ENCODE measurements around the gene MFAP4. TPM values are rescaled to one million over a fixed set of nuclear protein-coding genes. Genes with fewer than 3 reads are reported as not detected.
A peak's percentile ranks its signal among the peaks of the same experiment; 100 is the strongest.

Gene MFAP4
- total RNA-seq, 1 donor from 2014 or later: 179 TPM

DNA sequence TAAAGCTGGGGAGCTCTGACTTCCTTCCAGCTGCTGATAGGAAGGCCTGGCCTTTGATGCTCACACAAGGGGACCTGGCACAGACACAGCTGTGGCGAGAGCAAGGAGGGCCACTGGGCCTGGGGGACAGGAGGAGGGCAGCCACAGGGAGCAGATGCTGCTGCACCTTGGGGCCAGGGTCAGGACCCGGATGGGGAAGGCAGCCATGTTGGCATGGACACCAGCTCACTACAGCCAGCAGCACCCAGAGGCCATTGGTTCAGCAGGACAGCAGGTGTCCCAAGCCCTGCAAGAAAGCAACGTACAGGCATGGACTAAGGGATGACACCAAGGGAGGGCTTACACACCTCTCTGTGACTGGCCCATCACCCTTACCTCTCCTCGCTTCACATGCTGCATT, 16.0 kb upstream of the MFAP4 start:
- ATAC-seq: no peak
- Histone ChIP-seq H3K27me3 (ENCODE audit: low read depth) (no peaks in the 10 kb centered on the region), H3K9me3 (no peaks in the 10 kb centered on the region), H3K27ac (no peak overlapping the region), H3K4me3 (no peak overlapping the region), H3K4me1 (peaks cover 31% of the 10 kb centered on the region), H3K36me3 (no peaks in the 10 kb centered on the region)
- intact Hi-C loops (cut with DNase I): no loop called here
- DNase-seq: no peak
- TF ChIP-seq, protein P1, sequence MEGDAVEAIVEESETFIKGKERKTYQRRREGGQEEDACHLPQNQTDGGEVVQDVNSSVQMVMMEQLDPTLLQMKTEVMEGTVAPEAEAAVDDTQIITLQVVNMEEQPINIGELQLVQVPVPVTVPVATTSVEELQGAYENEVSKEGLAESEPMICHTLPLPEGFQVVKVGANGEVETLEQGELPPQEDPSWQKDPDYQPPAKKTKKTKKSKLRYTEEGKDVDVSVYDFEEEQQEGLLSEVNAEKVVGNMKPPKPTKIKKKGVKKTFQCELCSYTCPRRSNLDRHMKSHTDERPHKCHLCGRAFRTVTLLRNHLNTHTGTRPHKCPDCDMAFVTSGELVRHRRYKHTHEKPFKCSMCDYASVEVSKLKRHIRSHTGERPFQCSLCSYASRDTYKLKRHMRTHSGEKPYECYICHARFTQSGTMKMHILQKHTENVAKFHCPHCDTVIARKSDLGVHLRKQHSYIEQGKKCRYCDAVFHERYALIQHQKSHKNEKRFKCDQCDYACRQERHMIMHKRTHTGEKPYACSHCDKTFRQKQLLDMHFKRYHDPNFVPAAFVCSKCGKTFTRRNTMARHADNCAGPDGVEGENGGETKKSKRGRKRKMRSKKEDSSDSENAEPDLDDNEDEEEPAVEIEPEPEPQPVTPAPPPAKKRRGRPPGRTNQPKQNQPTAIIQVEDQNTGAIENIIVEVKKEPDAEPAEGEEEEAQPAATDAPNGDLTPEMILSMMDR (IDR thresholded peaks at IDR 0.05): no peak

DNA sequence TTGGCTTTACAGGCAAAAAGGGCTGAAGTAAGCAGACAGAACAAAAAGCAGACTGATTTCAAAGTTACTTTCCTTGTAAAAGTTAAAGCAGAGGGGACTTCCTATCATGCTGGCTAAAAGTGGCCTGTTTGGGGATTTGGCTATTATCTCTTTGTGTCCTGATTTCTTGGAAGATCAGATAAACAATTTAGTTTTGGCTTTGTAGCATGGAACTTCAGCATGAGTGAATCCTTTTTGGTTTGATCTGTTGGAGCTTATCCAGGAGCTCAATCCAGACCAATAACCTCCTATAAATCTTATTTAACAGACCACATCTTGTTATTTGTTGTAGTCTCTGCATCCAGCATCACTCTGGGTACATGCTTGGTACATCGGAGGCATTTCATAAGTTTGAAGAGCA, 15.2 kb upstream of the MFAP4 start:
- Histone ChIP-seq H3K27ac (peak overlapping the region; percentile 25), H3K27me3 (ENCODE audit: low read depth) (no peaks in the 10 kb centered on the region), H3K36me3 (no peaks in the 10 kb centered on the region), H3K4me1 (peaks cover 38% of the 10 kb centered on the region), H3K4me3 (no peak overlapping the region), H3K9me3 (no peaks in the 10 kb centered on the region)
- TF ChIP-seq, protein P1 (IDR thresholded peaks at IDR 0.05): no peak
- intact Hi-C loops (cut with DNase I): no loop called here
- ATAC-seq (no peak), DNase-seq (no peak)

- Histone ChIP-seq H3K36me3 (no peaks in the 10 kb centered on the region), H3K4me1 (peaks cover 38% of the 10 kb centered on the region), H3K4me3 (no peak overlapping the region), H3K27ac (peak overlapping the region; percentile 25), H3K9me3 (no peaks in the 10 kb centered on the region), H3K27me3 (ENCODE audit: low read depth) (no peaks in the 10 kb centered on the region)
- TF ChIP-seq, protein P1 (IDR thresholded peaks at IDR 0.05): no peak
- intact Hi-C loops (cut with DNase I): no loop called here
- no peak for DNase-seq
- ATAC-seq: no peak
Measured at GRCh38 chr17:19401321-19402010, 14.5 kb upstream of the MFAP4 start.

- H3K9me3 ChIP-seq: no peaks in the 10 kb centered on the region
- peaks cover 38% of the 10 kb centered on the region for H3K4me1 ChIP-seq
- no peaks in the 10 kb centered on the region for H3K27me3 ChIP-seq (ENCODE audit: low read depth)
- TF ChIP-seq, protein P1 (IDR thresholded peaks at IDR 0.05): no peak
- no peak for ATAC-seq
- DNase-seq: no peak
- intact Hi-C loops (cut with DNase I): no loop called here
- H3K27ac ChIP-seq: peak overlapping the region; percentile 27
- no peak overlapping the region for H3K4me3 ChIP-seq
- no peaks in the 10 kb centered on the region for H3K36me3 ChIP-seq
Measured at GRCh38 chr17:19399750-19400450, 12.9 kb upstream of the MFAP4 start.

GRCh38 chr17:19398301-19399181, 11.6 kb upstream of the MFAP4 start:
- H3K27me3 ChIP-seq (ENCODE audit: low read depth): no peaks in the 10 kb centered on the region
- H3K36me3 ChIP-seq: no peaks in the 10 kb centered on the region
- H3K4me1 ChIP-seq: peaks cover 38% of the 10 kb centered on the region
- intact Hi-C loops (cut with DNase I): no loop called here
- H3K9me3 ChIP-seq: no peaks in the 10 kb centered on the region
- TF ChIP-seq, protein P1 (IDR thresholded peaks at IDR 0.05): no peak
- peak; percentile 76 for DNase-seq
- ATAC-seq: peak; percentile 85 to 93
- H3K27ac ChIP-seq: peak overlapping the region; percentile 54
- no peak overlapping the region for H3K4me3 ChIP-seq
